OCI-LY7 (cell line): ENCODE data around the gene TNC. TPM values are rescaled to one million over a fixed set of nuclear protein-coding genes. Genes with fewer than 3 reads are reported as not detected.

ENCODE experiments used
- BruUV-seq: library from RNA; stranded (reverse); fragments of 400-500 nt; replicated peaks from 2 replicates; lab custom pipeline; 2021; lab: Mats Ljungman, UMichigan
- CTCF ChIA-PET: fragments of 300-600 bp; sonication (Branson Sonifier 250); formaldehyde crosslinking; loops from one replicate; lab custom pipeline; 2022; ENCODE audit warnings: antibody characterized with exemption; ENCODE audit not compliant: unreplicated experiment; lab: Charles Lee
- POLR2A ChIA-PET: fragments of 300-600 bp; sonication (Branson Sonifier 250); formaldehyde crosslinking; loops from one replicate; lab custom pipeline; 2022; ENCODE audit warnings: antibody characterized with exemption; lab: Charles Lee
- DNase-seq: peaks from one replicate; pipeline ENCODE4 v3.0.0-alpha.2; 2015; ENCODE audit warnings: low spot score
- H2AFZ ChIP-seq: fragments of 200-600 bp; sonication (generic), shearing (Covaris generic); 2 replicates; pipeline ENCODE4 v1.6.1; 2014; ENCODE audit warnings: mild to moderate bottlenecking, antibody characterized with exemption, low read length, moderate library complexity
- H3K27ac ChIP-seq: fragments of 200-600 bp; sonication (generic); 2 replicates; pipeline ENCODE4 v1.5.1; 2014; ENCODE audit warnings: mixed run types, low read depth, mild to moderate bottlenecking, moderate library complexity, low read length, inconsistent platforms; ENCODE audit not compliant: poor library complexity, severe bottlenecking
- H3K36me3 ChIP-seq: fragments of 200-600 bp; sonication (generic); 2 replicates; pipeline ENCODE4 v1.6.1; 2014; ENCODE audit warnings: mild to moderate bottlenecking, antibody characterized with exemption, low read length, moderate library complexity, mixed read lengths; ENCODE audit not compliant: insufficient read depth
- H3K4me1 ChIP-seq: fragments of 200-600 bp; sonication (generic); 2 replicates; pipeline ENCODE4 v1.5.1; 2014; ENCODE audit warnings: mild to moderate bottlenecking, low read length; ENCODE audit not compliant: insufficient read depth, poor library complexity, severe bottlenecking
- H3K4me2 ChIP-seq: fragments of 200-600 bp; sonication (generic); 2 replicates; pipeline ENCODE4 v1.6.1; 2014; ENCODE audit warnings: mild to moderate bottlenecking, low read length
- H3K4me3 ChIP-seq: fragments of 200-600 bp; sonication (generic); 2 replicates; pipeline ENCODE4 v1.5.1; 2014; ENCODE audit warnings: mild to moderate bottlenecking, low read depth, low read length; ENCODE audit not compliant: poor library complexity, severe bottlenecking
- H3K79me2 ChIP-seq: fragments of 200-600 bp; sonication (generic); 2 replicates; pipeline ENCODE4 v1.6.1; 2016; ENCODE audit warnings: low read depth, mild to moderate bottlenecking, low read length, moderate library complexity, mixed read lengths; ENCODE audit not compliant: insufficient read depth
- H3K9me2 ChIP-seq: fragments of 200-600 bp; sonication (generic); 2 replicates; pipeline ENCODE4 v1.6.1; 2016; ENCODE audit warnings: mild to moderate bottlenecking, low read length, mixed read lengths; ENCODE audit not compliant: insufficient read depth
- H3K9me3 ChIP-seq: fragments of 200-600 bp; sonication (generic); 2 replicates; pipeline ENCODE4 v1.6.1; 2014; ENCODE audit warnings: mild to moderate bottlenecking, mixed run types, low read length, mixed read lengths
- H4K20me1 ChIP-seq: fragments of 200-600 bp; sonication (generic); 2 replicates; pipeline ENCODE4 v1.6.1; 2014; ENCODE audit warnings: mild to moderate bottlenecking, antibody characterized with exemption, low read length, moderate library complexity, mixed read lengths; ENCODE audit not compliant: insufficient read depth
- EZH2phosphoT487 ChIP-seq: fragments of 200-600 bp; sonication (generic); IDR thresholded peaks from 2 replicates; pipeline ENCODE4 v1.6.1; 2018; ENCODE audit warnings: low read depth, borderline replicate concordance, mild to moderate bottlenecking, mixed run types, antibody characterized with exemption, low read length, moderate library complexity, mixed read lengths
- intact Hi-C: fragments of 100-400 bp; cut with micrococcal nuclease; formaldehyde crosslinking; loops from one replicate; pipeline ENCODE4 v1.10.0; 2022; ENCODE audit not compliant: unreplicated experiment
- total RNA-seq, 2 experiments: library from RNA; depleted of rRNA in 1 of 2; stranded (reverse); fragments of >200 nt in 1 of 2; shearing (Covaris generic) in 1 of 2; gene quantifications; 2 replicates each; pipeline ENCODE4 v1.2.3, GENCODE V29; 2014 to 2022
- TF ChIP-seq, protein P1 (sequence below): fragments of 200-600 bp; sonication (generic); conservative IDR thresholded peaks from 2 replicates; pipeline ENCODE4 v1.5.1; 2014; ENCODE audit warnings: mild to moderate bottlenecking, antibody characterized with exemption, low read length, moderate library complexity, mixed read lengths

TNC gene
- total RNA-seq, 2 experiments from 2014 or later: not detected

DNA sequence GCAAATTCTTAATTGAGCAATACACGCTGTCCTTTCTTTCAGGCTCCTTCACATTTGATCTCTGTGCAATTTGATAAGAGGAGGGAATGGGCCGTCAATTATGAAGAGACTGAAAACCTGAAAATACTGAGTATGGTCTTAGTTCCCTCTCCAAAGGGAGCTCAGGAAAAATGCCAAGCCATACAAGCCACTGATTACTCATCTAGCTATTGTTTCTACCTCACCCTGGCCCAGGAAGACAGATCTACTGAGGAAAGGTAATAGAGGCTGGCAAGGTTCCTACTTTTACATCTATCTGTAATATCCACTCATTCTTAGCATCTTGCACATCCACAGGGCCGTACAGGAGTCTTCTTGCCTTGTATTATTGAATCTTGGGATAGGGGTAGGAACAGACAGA, 23.7 kb upstream of the TNC start:
- Histone ChIP-seq H3K79me2 (no peaks in the 10 kb centered on the region), H3K4me1 (no peaks in the 10 kb centered on the region)
- TF ChIP-seq, protein P1, sequence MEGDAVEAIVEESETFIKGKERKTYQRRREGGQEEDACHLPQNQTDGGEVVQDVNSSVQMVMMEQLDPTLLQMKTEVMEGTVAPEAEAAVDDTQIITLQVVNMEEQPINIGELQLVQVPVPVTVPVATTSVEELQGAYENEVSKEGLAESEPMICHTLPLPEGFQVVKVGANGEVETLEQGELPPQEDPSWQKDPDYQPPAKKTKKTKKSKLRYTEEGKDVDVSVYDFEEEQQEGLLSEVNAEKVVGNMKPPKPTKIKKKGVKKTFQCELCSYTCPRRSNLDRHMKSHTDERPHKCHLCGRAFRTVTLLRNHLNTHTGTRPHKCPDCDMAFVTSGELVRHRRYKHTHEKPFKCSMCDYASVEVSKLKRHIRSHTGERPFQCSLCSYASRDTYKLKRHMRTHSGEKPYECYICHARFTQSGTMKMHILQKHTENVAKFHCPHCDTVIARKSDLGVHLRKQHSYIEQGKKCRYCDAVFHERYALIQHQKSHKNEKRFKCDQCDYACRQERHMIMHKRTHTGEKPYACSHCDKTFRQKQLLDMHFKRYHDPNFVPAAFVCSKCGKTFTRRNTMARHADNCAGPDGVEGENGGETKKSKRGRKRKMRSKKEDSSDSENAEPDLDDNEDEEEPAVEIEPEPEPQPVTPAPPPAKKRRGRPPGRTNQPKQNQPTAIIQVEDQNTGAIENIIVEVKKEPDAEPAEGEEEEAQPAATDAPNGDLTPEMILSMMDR: no peak
- no peak for TF ChIP-seq EZH2phosphoT487

DNA sequence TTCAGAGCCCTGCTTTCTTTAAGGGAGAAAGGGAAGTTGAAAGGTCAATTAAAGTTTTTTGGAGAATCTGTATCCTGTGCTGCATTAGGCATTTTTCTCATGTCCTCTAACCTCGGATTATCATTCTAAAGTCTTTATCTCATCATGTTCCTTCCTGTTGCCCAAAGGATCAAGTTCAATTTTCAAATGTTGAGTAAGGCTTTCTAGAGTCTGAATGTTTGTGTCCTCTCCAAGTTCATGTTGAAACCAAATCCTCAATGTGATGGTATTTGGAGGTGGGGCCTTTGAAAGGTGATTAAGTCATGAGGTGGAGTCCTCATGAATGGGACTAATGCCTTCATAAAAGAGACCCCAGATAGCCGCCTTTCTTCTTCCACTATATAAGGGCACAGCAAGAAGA, 20.2 kb upstream of the TNC start:
- H3K36me3 ChIP-seq: no peaks in the 10 kb centered on the region
- DNase-seq: no peak
- H3K4me2 ChIP-seq: no peak overlapping the region
- no peaks in the 10 kb centered on the region for H4K20me1 ChIP-seq
- H3K9me2 ChIP-seq: no peaks in the 10 kb centered on the region
- intact Hi-C loops: no loop called here
- TF ChIP-seq, protein P1: no peak
- TF ChIP-seq EZH2phosphoT487: no peak
- no peak overlapping the region for H2AFZ ChIP-seq
- no peak overlapping the region for H3K4me3 ChIP-seq
- POLR2A ChIA-PET: no interaction called here
- no peaks in the 10 kb centered on the region for H3K9me3 ChIP-seq
- CTCF ChIA-PET: no interaction called here
- no peak overlapping the region for H3K27ac ChIP-seq
- BruUV-seq: no TSS peak
- no peaks in the 10 kb centered on the region for H3K79me2 ChIP-seq
- H3K4me1 ChIP-seq: no peaks in the 10 kb centered on the region

More for the DNA sequence above, 23.7 kb upstream of the TNC start:
- H3K4me2 ChIP-seq: no peak overlapping the region
- H3K4me3 ChIP-seq: no peak overlapping the region
- H3K9me3 ChIP-seq: no peaks in the 10 kb centered on the region
- no peaks in the 10 kb centered on the region for H4K20me1 ChIP-seq
- intact Hi-C loops: no loop called here
- BruUV-seq: no TSS peak
- H3K9me2 ChIP-seq: no peaks in the 10 kb centered on the region
- H2AFZ ChIP-seq: no peak overlapping the region
- ChIA-PET POLR2A (no interaction called here), CTCF (no interaction called here)
- no peaks in the 10 kb centered on the region for H3K36me3 ChIP-seq
- no peak overlapping the region for H3K27ac ChIP-seq
- DNase-seq: no peak

DNA sequence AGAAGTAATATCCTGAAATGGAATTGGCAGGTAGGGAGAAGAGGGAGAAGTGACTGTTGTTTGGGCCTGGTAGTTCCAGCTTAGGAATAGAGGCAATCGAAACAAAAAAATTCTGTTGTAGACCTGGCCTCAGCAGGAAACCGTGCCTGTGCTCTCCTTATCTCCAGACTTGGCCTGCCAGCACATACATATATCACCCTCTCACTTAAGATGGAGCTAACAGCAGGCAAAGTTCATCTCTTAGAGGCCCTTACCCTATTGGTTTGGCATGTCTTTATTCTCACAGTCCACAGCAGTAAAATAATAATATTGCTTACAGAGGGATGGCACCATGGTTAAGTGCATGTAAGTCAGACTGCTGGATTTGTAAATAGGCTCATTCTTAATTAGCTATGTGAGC, 19.6 kb upstream of the TNC start:
- TF ChIP-seq EZH2phosphoT487: no peak
- TF ChIP-seq, protein P1: no peak
- ChIA-PET CTCF (no interaction called here), POLR2A (no interaction called here)
- no peak overlapping the region for H3K4me3 ChIP-seq
- H3K9me2 ChIP-seq: no peaks in the 10 kb centered on the region
- no peak overlapping the region for H3K27ac ChIP-seq
- no peaks in the 10 kb centered on the region for H3K79me2 ChIP-seq
- H2AFZ ChIP-seq: no peak overlapping the region
- H3K4me2 ChIP-seq: no peak overlapping the region
- H3K9me3 ChIP-seq: no peaks in the 10 kb centered on the region
- no peaks in the 10 kb centered on the region for H3K36me3 ChIP-seq
- no peaks in the 10 kb centered on the region for H4K20me1 ChIP-seq
- no TSS peak for BruUV-seq
- no peaks in the 10 kb centered on the region for H3K4me1 ChIP-seq
- intact Hi-C loops: no loop called here
- no peak for DNase-seq
